Activated CD8-positive, alpha-beta memory T cell treated with anti-CD3 and anti-CD28 coated beads for 48 hours (primary cell): Measurements from ENCODE around the gene SLC35F4.
"Not testable (repeated sequence)": the region's sequence is repeated elsewhere in the genome, so short reads cannot be mapped to it uniquely, and the experiment has no call there.

Experiments used
- DNase-seq, 3 experiments: peaks; one replicate each; pipeline ENCODE4 v3.0.0-alpha.2; 2020; ENCODE audit warnings: low read depth in 2 of 3, low spot score in 2 of 3

The SLC35F4 gene

GRCh38 chr14:57732463-57733285, 133.2 kb downstream of the SLC35F4 start:
- no peak for DNase-seq

GRCh38 chr14:57729208-57730187, 136.4 kb downstream of the SLC35F4 start:
- DNase-seq, result no peak

GRCh38 chr14:57725399-57726077, 140.4 kb downstream of the SLC35F4 start:
- DNase-seq, result no peak

GRCh38 chr14:57722141-57722540, 143.8 kb downstream of the SLC35F4 start:
- not testable (repeated sequence) for DNase-seq

GRCh38 chr14:57714487-57714931, 151.4 kb downstream of the SLC35F4 start:
- no peak for DNase-seq

- DNase-seq, result no peak
Observed at GRCh38 chr14:57712698-57713097, 153.2 kb downstream of the SLC35F4 start.

- no peak for DNase-seq
Observed at GRCh38 chr14:57712102-57712501, 153.8 kb downstream of the SLC35F4 start.

GRCh38 chr14:57709909-57710308, 156.0 kb downstream of the SLC35F4 start:
- no peak for DNase-seq

- not testable (repeated sequence) for DNase-seq
Observed at GRCh38 chr14:57709086-57709485, 156.8 kb downstream of the SLC35F4 start.

- DNase-seq, result no peak
Observed at GRCh38 chr14:57707219-57707618, 158.7 kb downstream of the SLC35F4 start.

GRCh38 chr14:57704763-57705162, 161.1 kb downstream of the SLC35F4 start:
- no peak for DNase-seq

- DNase-seq, result no peak
Observed at GRCh38 chr14:57699947-57700346, 165.9 kb downstream of the SLC35F4 start.

- DNase-seq, result no peak
Observed at GRCh38 chr14:57692671-57693070, 173.2 kb downstream of the SLC35F4 start.

- DNase-seq, result no peak
Observed at GRCh38 chr14:57687416-57687815, 178.5 kb downstream of the SLC35F4 start.

- DNase-seq, result no peak
Observed at GRCh38 chr14:57686304-57686703, 179.6 kb downstream of the SLC35F4 start.

GRCh38 chr14:57671021-57671420, 194.9 kb downstream of the SLC35F4 start:
- DNase-seq, result no peak

- DNase-seq, result no peak
Observed at GRCh38 chr14:57660208-57660607, 205.7 kb downstream of the SLC35F4 start.

- DNase-seq, result no peak
Observed at GRCh38 chr14:57659052-57659451, 206.8 kb downstream of the SLC35F4 start.

GRCh38 chr14:57657487-57657886, 208.4 kb downstream of the SLC35F4 start:
- no peak for DNase-seq

- no peak for DNase-seq
Observed at GRCh38 chr14:57656853-57657252, 209.0 kb downstream of the SLC35F4 start.

- DNase-seq, result no peak
Observed at GRCh38 chr14:57652769-57653168, 213.1 kb downstream of the SLC35F4 start.
